OCI-LY3 (cell line): ENCODE measurements around the gene RRAS2.

ENCODE experiments used
- H2AFZ ChIP-seq: fragments of 200-600, 300-600 bp; shearing (Covaris generic); 2 replicates; pipeline ENCODE4 v1.6.0; 2014; ENCODE audit warnings: antibody characterized with exemption, low read depth, low read length
- H3K27ac ChIP-seq: fragments of 200-600, 300-600 bp; sonication (generic); 2 replicates; pipeline ENCODE4 v1.5.1; 2014; ENCODE audit warnings: mild to moderate bottlenecking, low read length, moderate library complexity, mixed read lengths
- H3K27me3 ChIP-seq: fragments of 200-600, 300-600 bp; sonication (generic); 2 replicates; pipeline ENCODE4 v1.6.1; 2014; ENCODE audit warnings: low read depth, low read length, mixed read lengths
- H3K36me3 ChIP-seq: fragments of 200-600, 300-600 bp; sonication (generic); replicated peaks from 2 replicates; pipeline ENCODE3; 2014; ENCODE audit warnings: low read depth, low read length, mixed read lengths
- H3K4me1 ChIP-seq: fragments of 300-600, 200-600 bp; sonication (generic); 2 replicates; pipeline ENCODE4 v1.6.1; 2014; ENCODE audit warnings: low read length, mixed read lengths
- H3K4me2 ChIP-seq: fragments of 200-600, 300-600 bp; sonication (generic); 2 replicates; pipeline ENCODE4 v1.6.1; 2014; ENCODE audit warnings: low read length, mixed read lengths
- H3K4me3 ChIP-seq: fragments of 300-600, 200-600 bp; sonication (generic); 2 replicates; pipeline ENCODE4 v1.5.1; 2014; ENCODE audit warnings: antibody characterized with exemption, mild to moderate bottlenecking, low read length, moderate library complexity
- H3K79me2 ChIP-seq: fragments of 300-600, 200-600 bp; shearing (Covaris generic); 2 replicates; pipeline ENCODE4 v1.6.1; 2014; ENCODE audit warnings: mild to moderate bottlenecking, low read length, mixed read lengths
- H3K9ac ChIP-seq: fragments of 300-600, 200-600 bp; shearing (Covaris generic); 2 replicates; pipeline ENCODE4 v1.6.0; 2014; ENCODE audit warnings: mild to moderate bottlenecking, low read length, moderate library complexity
- H3K9me3 ChIP-seq: fragments of 200-600, 300-600 bp; shearing (Covaris generic); 2 replicates; pipeline ENCODE4 v1.6.1; 2014; ENCODE audit warnings: low read length, mixed read lengths; ENCODE audit not compliant: insufficient read depth
- H4K20me1 ChIP-seq: fragments of 200-600, 300-600 bp; sonication (generic); 2 replicates; pipeline ENCODE4 v1.6.1; 2016; ENCODE audit warnings: low read length, mixed read lengths; ENCODE audit not compliant: insufficient read depth
- EZH2phosphoT487 ChIP-seq: fragments of 200-600 bp; shearing (Covaris generic); IDR thresholded peaks from 2 replicates; pipeline ENCODE4 v1.6.1; 2018; ENCODE audit warnings: antibody characterized with exemption, mixed run types, low read depth
- TF ChIP-seq, protein P1 (sequence below): fragments of 200-600, 300-600 bp; sonication (generic); IDR thresholded peaks from 2 replicates; pipeline ENCODE4 v1.5.1; 2014; ENCODE audit warnings: antibody characterized with exemption, low read length, low read depth

RRAS2 gene

DNA sequence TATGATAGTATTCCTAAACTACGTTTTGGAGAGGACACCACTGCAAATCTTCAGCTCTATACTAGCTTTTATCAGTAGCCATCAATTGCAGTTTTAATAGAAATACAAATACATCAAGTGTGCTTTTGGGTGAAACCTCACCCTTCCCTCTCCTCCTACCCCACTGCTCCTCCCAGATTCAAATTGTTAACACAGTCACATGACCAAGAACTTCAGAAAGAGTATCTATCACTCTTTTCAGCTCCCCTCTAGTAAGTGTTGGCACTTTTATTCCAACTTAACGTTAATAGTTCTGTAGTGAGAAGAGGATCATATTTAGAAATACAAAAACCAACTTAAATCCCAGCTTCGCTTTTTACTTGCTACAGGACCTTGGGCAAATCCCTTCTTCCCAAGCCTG, 17.0 kb downstream of the RRAS2 start:
- H3K4me2 ChIP-seq = no peak overlapping the region
- H3K27ac ChIP-seq = no peak overlapping the region
- H2AFZ ChIP-seq = no peak overlapping the region
- peaks cover 23% of the 10 kb centered on the region for H3K36me3 ChIP-seq
- no peaks in the 10 kb centered on the region; the same call in 1 of the 2 replicates for H3K9me3 ChIP-seq
- H3K9ac ChIP-seq = no peak overlapping the region
- H4K20me1 ChIP-seq = peaks cover 9% of the 10 kb centered on the region; the same call in 1 of the 2 replicates
- no peaks in the 10 kb centered on the region for H3K4me1 ChIP-seq
- H3K79me2 ChIP-seq = peaks cover 87% of the 10 kb centered on the region
- no peaks in the 10 kb centered on the region for H3K27me3 ChIP-seq
- TF ChIP-seq, protein P1, sequence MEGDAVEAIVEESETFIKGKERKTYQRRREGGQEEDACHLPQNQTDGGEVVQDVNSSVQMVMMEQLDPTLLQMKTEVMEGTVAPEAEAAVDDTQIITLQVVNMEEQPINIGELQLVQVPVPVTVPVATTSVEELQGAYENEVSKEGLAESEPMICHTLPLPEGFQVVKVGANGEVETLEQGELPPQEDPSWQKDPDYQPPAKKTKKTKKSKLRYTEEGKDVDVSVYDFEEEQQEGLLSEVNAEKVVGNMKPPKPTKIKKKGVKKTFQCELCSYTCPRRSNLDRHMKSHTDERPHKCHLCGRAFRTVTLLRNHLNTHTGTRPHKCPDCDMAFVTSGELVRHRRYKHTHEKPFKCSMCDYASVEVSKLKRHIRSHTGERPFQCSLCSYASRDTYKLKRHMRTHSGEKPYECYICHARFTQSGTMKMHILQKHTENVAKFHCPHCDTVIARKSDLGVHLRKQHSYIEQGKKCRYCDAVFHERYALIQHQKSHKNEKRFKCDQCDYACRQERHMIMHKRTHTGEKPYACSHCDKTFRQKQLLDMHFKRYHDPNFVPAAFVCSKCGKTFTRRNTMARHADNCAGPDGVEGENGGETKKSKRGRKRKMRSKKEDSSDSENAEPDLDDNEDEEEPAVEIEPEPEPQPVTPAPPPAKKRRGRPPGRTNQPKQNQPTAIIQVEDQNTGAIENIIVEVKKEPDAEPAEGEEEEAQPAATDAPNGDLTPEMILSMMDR = no peak
- no peak for TF ChIP-seq EZH2phosphoT487
- no peak overlapping the region for H3K4me3 ChIP-seq

DNA sequence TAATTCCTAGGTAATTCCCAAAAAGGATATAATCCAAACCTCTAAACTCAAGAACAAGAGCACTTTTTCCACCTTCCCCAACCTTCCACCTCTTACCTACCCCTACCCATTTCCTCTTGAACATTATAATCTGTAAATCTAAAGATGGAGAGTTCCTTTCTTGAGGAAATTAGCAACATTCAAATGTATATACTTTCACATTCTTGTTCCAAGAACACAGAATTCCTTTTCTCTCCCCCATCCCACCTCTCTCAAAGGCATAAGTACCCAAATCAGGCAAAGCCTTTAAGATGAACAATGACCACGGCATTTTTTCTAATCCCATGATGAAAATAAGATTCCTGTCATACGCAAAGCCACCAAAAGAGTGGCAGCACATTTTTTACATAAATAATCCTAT, 18.3 kb downstream of the RRAS2 start:
- H4K20me1 ChIP-seq = peaks cover 9% of the 10 kb centered on the region; the same call in 1 of the 2 replicates
- H3K4me1 ChIP-seq = no peaks in the 10 kb centered on the region
- H3K4me2 ChIP-seq = no peak overlapping the region
- peaks cover 22% of the 10 kb centered on the region for H3K36me3 ChIP-seq
- peaks cover 87% of the 10 kb centered on the region for H3K79me2 ChIP-seq
- H3K9me3 ChIP-seq = peaks cover 8% of the 10 kb centered on the region
- H3K4me3 ChIP-seq = no peak overlapping the region
- no peak overlapping the region for H2AFZ ChIP-seq
- no peak overlapping the region for H3K27ac ChIP-seq
- TF ChIP-seq EZH2phosphoT487 = no peak
- TF ChIP-seq, protein P1 = no peak
- H3K27me3 ChIP-seq = no peaks in the 10 kb centered on the region
- no peak overlapping the region for H3K9ac ChIP-seq

DNA sequence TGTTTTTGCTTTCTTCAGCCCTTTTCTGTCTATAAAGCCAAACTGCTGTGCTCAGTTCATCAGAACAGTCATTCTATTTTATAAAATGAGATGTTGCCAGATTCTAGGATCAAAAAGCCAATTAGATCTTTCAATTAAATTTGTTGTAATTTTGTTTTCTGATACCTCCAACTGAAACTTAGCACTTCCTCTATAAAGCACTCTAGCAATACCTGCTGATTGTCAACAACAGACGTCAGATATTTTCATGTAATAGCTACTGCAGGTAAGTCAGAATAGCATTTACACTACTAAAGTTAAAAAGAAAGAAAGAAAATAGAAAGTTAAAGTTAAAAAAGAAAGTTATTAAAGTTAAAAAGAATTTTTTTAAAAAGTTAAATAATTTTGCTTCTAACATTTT, 19.6 kb downstream of the RRAS2 start:
- Histone ChIP-seq H3K4me1 (peaks cover 9% of the 10 kb centered on the region), H3K27ac (no peak overlapping the region), H4K20me1 (peaks cover 16% of the 10 kb centered on the region; the same call in 1 of the 2 replicates), H3K36me3 (peaks cover 19% of the 10 kb centered on the region), H3K9me3 (peaks cover 8% of the 10 kb centered on the region), H3K9ac (no peak overlapping the region), H3K4me2 (no peak overlapping the region), H3K27me3 (no peaks in the 10 kb centered on the region), H3K79me2 (peaks cover 87% of the 10 kb centered on the region), H2AFZ (no peak overlapping the region), H3K4me3 (no peak overlapping the region)
- TF ChIP-seq, protein P1 = no peak
- no peak for TF ChIP-seq EZH2phosphoT487

DNA sequence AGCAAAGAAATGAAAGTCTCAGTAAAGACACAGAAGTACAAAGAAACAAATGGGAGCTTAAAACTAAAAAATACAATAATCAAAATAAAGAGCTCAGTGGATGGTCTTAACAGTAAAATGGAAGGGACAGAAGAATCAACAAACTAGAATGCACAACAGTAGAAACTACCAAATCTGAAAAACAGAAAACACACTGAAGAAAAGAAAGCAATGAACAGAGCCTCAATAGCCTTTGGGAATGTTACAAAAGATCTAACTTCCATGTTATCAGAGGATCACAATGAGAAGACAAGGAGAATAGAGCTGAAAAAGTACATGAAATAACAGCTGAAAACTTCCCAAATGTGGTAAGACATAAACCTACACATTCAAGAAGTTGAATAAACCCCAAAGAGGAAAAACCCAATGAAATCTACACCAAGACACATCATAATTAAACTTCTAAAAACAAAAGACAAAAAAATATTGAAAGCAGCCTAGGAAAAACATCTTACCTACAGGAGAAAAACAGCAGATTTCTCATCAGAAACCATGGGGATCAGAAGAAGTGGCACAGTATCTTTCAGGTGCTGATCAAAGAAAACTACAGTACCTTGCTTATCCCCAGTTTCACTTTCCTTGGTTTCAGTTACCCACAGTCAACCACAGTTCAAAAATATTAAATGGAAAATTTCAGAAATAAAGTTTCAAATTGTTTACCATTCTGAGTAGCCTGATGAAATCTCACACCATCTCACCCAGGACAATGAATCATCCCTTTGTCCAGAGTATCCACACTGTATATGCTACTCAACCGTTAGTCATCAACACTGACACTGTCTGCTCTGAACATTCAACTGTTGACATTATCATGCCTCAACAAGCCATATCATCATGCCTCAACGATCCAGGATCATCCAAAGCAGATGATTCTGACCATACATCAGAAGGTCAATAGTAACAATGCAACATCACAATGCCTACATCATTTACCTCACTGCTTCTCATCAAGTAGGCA, 22.2 kb downstream of the RRAS2 start:
- no peak overlapping the region for H3K27ac ChIP-seq
- peaks cover 8% of the 10 kb centered on the region for H3K9me3 ChIP-seq
- H3K4me3 ChIP-seq = no peak overlapping the region
- no peak overlapping the region for H2AFZ ChIP-seq
- H3K79me2 ChIP-seq = peaks cover 84% of the 10 kb centered on the region
- H3K36me3 ChIP-seq = peaks cover 19% of the 10 kb centered on the region
- peaks cover 14% of the 10 kb centered on the region for H3K4me1 ChIP-seq
- TF ChIP-seq, protein P1 = no peak
- TF ChIP-seq EZH2phosphoT487 = no peak
- H3K27me3 ChIP-seq = no peaks in the 10 kb centered on the region
- H3K9ac ChIP-seq = no peak overlapping the region
- H3K4me2 ChIP-seq = no peak overlapping the region
- H4K20me1 ChIP-seq = peaks cover 14% of the 10 kb centered on the region
